Subcutaneous abdominal adipose tissue (tissue), 5 donors: ENCODE results near the gene GLRA1.

ENCODE experiments used
- H3K27ac ChIP-seq: one replicate; pipeline ENCODE4 v1.7.0; 2013; ENCODE audit warnings: low read depth, mild to moderate bottlenecking, inconsistent platforms, low read length, moderate library complexity
- H3K27me3 ChIP-seq, 5 donors: one replicate each; pipeline ENCODE4 v1.7.0; 2013; ENCODE audit warnings: low read length in 5 of 5, inconsistent platforms in 1 of 5; ENCODE audit not compliant: control insufficient read depth in 5 of 5, insufficient read depth in 4 of 5
- H3K36me3 ChIP-seq, 5 donors: one replicate each; pipeline ENCODE4 v1.7.0; 2013; ENCODE audit warnings: low read length in 5 of 5; ENCODE audit not compliant: control insufficient read depth in 5 of 5, insufficient read depth in 5 of 5
- H3K4me1 ChIP-seq, 5 donors: one replicate each; pipeline ENCODE4 v1.7.0; 2013; ENCODE audit warnings: low read length in 5 of 5, mild to moderate bottlenecking in 3 of 5, moderate library complexity in 1 of 5; ENCODE audit not compliant: control insufficient read depth in 5 of 5, insufficient read depth in 5 of 5
- H3K4me3 ChIP-seq, 5 donors: one replicate each; pipeline ENCODE4 v1.7.0; 2013; ENCODE audit warnings: low read length in 5 of 5, low read depth in 1 of 5
- H3K9ac ChIP-seq, 5 donors: one replicate each; pipeline ENCODE4 v1.7.0; 2013; ENCODE audit warnings: low read length in 5 of 5, mild to moderate bottlenecking in 4 of 5, moderate library complexity in 3 of 5
- H3K9me3 ChIP-seq, 5 donors: one replicate each; pipeline ENCODE4 v1.7.0; 2013; ENCODE audit warnings: low read length in 5 of 5; ENCODE audit not compliant: control insufficient read depth in 5 of 5
- donor health status: healthy.
- donor health status: healthy.
- donor health status: healthy.
- donor health status: healthy.
- donor health status: healthy.

Gene GLRA1

GRCh38 chr5:151924564-151925301 lies at the start of gene GLRA1:
TSS of gene GLRA1 (minus strand) at chr5:151924851. CDS start at chr5:151924549, 302 bp downstream.
- no peak within 1 kb of the TSS for H3K9ac ChIP-seq
- no peak within 1 kb of the TSS for H3K27ac ChIP-seq
- no peaks in the 10 kb centered on the region for H3K4me1 ChIP-seq
- no peak within 1 kb of the TSS for H3K4me3 ChIP-seq
- H3K9me3 ChIP-seq: no peaks in the 10 kb centered on the region
- no peaks in the 10 kb centered on the region for H3K36me3 ChIP-seq
- peaks cover 0 to 10% (median 2%) of the 10 kb centered on the region in 5 donors for H3K27me3 ChIP-seq

GRCh38 chr5:151970885-151971284 lies 46.2 kb upstream of the GLRA1 start:
- H3K9me3 ChIP-seq: no peaks in the 10 kb centered on the region
- no peak overlapping the region for H3K4me3 ChIP-seq
- H3K9ac ChIP-seq: no peak overlapping the region
- no peak overlapping the region for H3K27ac ChIP-seq
- no peaks in the 10 kb centered on the region for H3K36me3 ChIP-seq
- no peaks in the 10 kb centered on the region for H3K4me1 ChIP-seq
- H3K27me3 ChIP-seq: no peaks in the 10 kb centered on the region

- H3K4me3 ChIP-seq: no peak overlapping the region
- no peaks in the 10 kb centered on the region for H3K4me1 ChIP-seq
- H3K27me3 ChIP-seq: no peaks in the 10 kb centered on the region
- H3K9ac ChIP-seq: no peak overlapping the region
- H3K36me3 ChIP-seq: no peaks in the 10 kb centered on the region
- no peaks in the 10 kb centered on the region for H3K9me3 ChIP-seq
- no peak overlapping the region for H3K27ac ChIP-seq
These were observed 43.2 kb upstream of the GLRA1 start for GRCh38 chr5:151967865-151968264.

- Histone ChIP-seq H3K9me3 (no peaks in the 10 kb centered on the region), H3K36me3 (no peaks in the 10 kb centered on the region), H3K4me3 (no peak overlapping the region), H3K27ac (no peak overlapping the region), H3K27me3 (no peaks in the 10 kb centered on the region), H3K9ac (no peak overlapping the region), H3K4me1 (no peaks in the 10 kb centered on the region)
These were observed 41.4 kb upstream of the GLRA1 start for GRCh38 chr5:151966046-151966445.

DNA sequence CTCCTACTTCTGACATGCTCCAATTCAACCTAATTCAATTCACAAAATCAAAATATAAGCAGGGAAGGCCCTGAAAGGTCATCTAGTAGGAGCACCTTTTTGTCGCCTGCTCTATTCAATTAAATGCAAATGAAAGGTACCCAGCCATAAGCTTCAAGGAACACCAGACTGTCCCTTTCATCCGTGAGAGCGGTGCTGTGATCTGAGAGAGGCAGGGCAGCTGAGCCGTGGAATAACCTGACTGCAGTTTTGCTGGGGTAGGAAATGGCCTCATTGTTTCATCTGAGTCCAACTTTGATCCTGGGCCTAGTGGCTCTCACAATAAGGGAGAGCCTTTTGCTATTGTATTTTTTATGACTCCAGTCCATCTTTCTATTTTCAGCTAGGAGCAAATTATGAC lies 39.8 kb upstream of the GLRA1 start:
- no peak overlapping the region for H3K27ac ChIP-seq
- H3K36me3 ChIP-seq: no peaks in the 10 kb centered on the region
- H3K4me1 ChIP-seq: no peaks in the 10 kb centered on the region
- H3K4me3 ChIP-seq: no peak overlapping the region
- no peaks in the 10 kb centered on the region for H3K27me3 ChIP-seq
- no peak overlapping the region for H3K9ac ChIP-seq
- H3K9me3 ChIP-seq: no peaks in the 10 kb centered on the region

GRCh38 chr5:151961557-151961956 lies 36.9 kb upstream of the GLRA1 start:
- no peaks in the 10 kb centered on the region for H3K9me3 ChIP-seq
- H3K9ac ChIP-seq: no peak overlapping the region
- H3K27me3 ChIP-seq: no peaks in the 10 kb centered on the region
- H3K4me3 ChIP-seq: no peak overlapping the region
- no peaks in the 10 kb centered on the region for H3K36me3 ChIP-seq
- no peaks in the 10 kb centered on the region for H3K4me1 ChIP-seq
- H3K27ac ChIP-seq: no peak overlapping the region

GRCh38 chr5:151958111-151958510 lies 33.5 kb upstream of the GLRA1 start:
- no peaks in the 10 kb centered on the region for H3K9me3 ChIP-seq
- no peak overlapping the region for H3K4me3 ChIP-seq
- no peak overlapping the region for H3K27ac ChIP-seq
- H3K36me3 ChIP-seq: no peaks in the 10 kb centered on the region
- H3K9ac ChIP-seq: no peak overlapping the region
- no peaks in the 10 kb centered on the region for H3K27me3 ChIP-seq
- H3K4me1 ChIP-seq: no peaks in the 10 kb centered on the region

DNA sequence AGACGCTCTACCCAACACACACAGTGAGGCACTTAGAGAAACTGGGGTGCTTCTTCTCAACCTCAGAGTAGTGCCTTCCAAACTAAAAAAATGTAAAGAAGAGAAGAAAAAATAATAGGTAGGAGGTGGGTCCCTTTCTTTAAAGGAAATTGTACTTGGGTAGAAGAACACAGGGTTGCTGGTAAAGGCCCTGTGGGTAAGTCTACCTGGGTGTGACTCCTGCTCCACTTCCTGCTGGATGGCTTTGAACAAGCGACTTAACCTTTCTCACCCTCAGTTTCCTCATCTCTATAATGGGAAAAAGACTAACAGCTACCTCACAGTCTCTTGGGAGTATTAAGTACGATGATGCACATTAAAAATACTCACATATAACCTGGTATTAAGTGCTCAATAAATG lies 32.1 kb upstream of the GLRA1 start:
- H3K27me3 ChIP-seq: no peaks in the 10 kb centered on the region
- H3K36me3 ChIP-seq: no peaks in the 10 kb centered on the region
- H3K9ac ChIP-seq: no peak overlapping the region
- no peak overlapping the region for H3K27ac ChIP-seq
- no peaks in the 10 kb centered on the region for H3K4me1 ChIP-seq
- no peak overlapping the region for H3K4me3 ChIP-seq
- no peaks in the 10 kb centered on the region for H3K9me3 ChIP-seq

- Histone ChIP-seq H3K4me1 (no peaks in the 10 kb centered on the region), H3K27ac (no peak overlapping the region), H3K36me3 (no peaks in the 10 kb centered on the region), H3K27me3 (peaks cover 0 to 6% (median 0%) of the 10 kb centered on the region in 5 donors), H3K9ac (no peak overlapping the region), H3K9me3 (no peaks in the 10 kb centered on the region), H3K4me3 (no peak overlapping the region)
These were observed 29.6 kb upstream of the GLRA1 start for GRCh38 chr5:151954255-151954654.

DNA sequence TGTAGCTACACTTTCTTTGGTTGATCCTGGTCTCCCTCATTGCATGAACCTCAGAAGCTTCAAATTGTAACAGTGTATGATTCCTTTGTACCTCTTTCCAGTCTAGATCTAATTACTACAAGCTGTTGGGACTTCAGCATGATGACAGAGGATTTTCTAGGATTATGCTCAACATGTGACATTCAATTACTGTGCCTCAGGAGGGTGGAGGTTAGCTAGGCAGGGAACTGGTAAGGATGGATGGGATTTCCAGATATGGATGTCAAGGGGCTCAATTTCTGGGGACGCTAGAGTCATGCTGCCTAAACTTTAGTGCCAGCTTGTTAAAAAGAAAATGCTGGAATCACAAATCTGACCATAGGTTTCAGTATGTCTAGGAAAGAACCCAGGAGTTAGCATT lies 29.2 kb upstream of the GLRA1 start:
- Histone ChIP-seq H3K4me1 (no peaks in the 10 kb centered on the region), H3K4me3 (no peak overlapping the region), H3K27me3 (peaks cover 0 to 6% (median 0%) of the 10 kb centered on the region in 5 donors), H3K27ac (no peak overlapping the region), H3K36me3 (no peaks in the 10 kb centered on the region), H3K9ac (no peak overlapping the region), H3K9me3 (no peaks in the 10 kb centered on the region)
